SK-N-SH (cell line): ENCODE data around the gene CCDC192. TPM values are rescaled to one million over a fixed set of nuclear protein-coding genes. Genes with fewer than 3 reads are reported as not detected.

Experiments used
- CTCF ChIA-PET: fragments of 300-600, 350-600 bp; formaldehyde crosslinking; extraction: SDS; loops from one replicate; lab custom pipeline; 2021; lab: Yijun Ruan, JAX
- POLR2A ChIA-PET: fragments of 350-600 bp; sonication (Branson Sonifier 250); formaldehyde crosslinking; extraction: SDS; loops from one replicate; lab custom pipeline; 2020; ENCODE audit warnings: antibody characterized with exemption, inconsistent platforms; lab: Yijun Ruan, JAX
- DNase-seq: peaks from one replicate; pipeline ENCODE4 v3.0.0; 2012
- H2AFZ ChIP-seq: fragments of 200-600 bp; sonication (generic); 2 replicates; pipeline ENCODE4 v1.8.1; 2016; ENCODE audit warnings: antibody characterized with exemption, mild to moderate bottlenecking, low read depth
- H3F3A ChIP-seq: fragments of 200-600 bp; sonication (generic); replicated peaks from 2 replicates; pipeline ENCODE3; 2016; ENCODE audit warnings: antibody characterized with exemption, mild to moderate bottlenecking; ENCODE audit not compliant: insufficient read depth
- H3K27ac ChIP-seq, 2 experiments: fragments of 200-500 bp in 1 of 2; fragments of 200-600 bp in 1 of 2; sonication (Bioruptor generic) in 1 of 2; sonication (generic), shearing (Covaris generic) in 1 of 2; 2 replicates each; pipeline versions ENCODE4 v1.5.1 to v1.6.1; 2014 to 2016; ENCODE audit warnings: low read depth in 2 of 2, inconsistent platforms in 1 of 2, low read length in 1 of 2, mild to moderate bottlenecking in 1 of 2, mixed read lengths in 1 of 2
- H3K27me3 ChIP-seq: fragments of 200-600 bp; sonication (generic), shearing (Covaris generic); 2 replicates; pipeline ENCODE4 v1.6.1; 2016; ENCODE audit warnings: mixed run types; ENCODE audit not compliant: insufficient read depth
- H3K36me3 ChIP-seq, 2 experiments: fragments of 200-500 bp in 1 of 2; fragments of 200-600 bp in 1 of 2; sonication (Bioruptor generic) in 1 of 2; sonication (generic) in 1 of 2; replicated peaks in 1 of 2; 2 replicates each; pipeline versions ENCODE3 to v1.5.1; 2014 to 2016; ENCODE audit warnings: low read length in 1 of 2, mild to moderate bottlenecking in 1 of 2; ENCODE audit not compliant: insufficient read depth in 2 of 2, control insufficient read depth in 1 of 2
- H3K4me1 ChIP-seq, 2 experiments: fragments of 200-500 bp in 1 of 2; fragments of 200-600 bp in 1 of 2; sonication (Bioruptor generic) in 1 of 2; sonication (generic), shearing (Covaris generic) in 1 of 2; 2 replicates each; pipeline versions ENCODE4 v1.5.1 to v1.6.1; 2014 to 2016; ENCODE audit warnings: low read depth in 1 of 2, low read length in 1 of 2, mixed run types in 1 of 2; ENCODE audit not compliant: insufficient read depth in 2 of 2, control insufficient read depth in 1 of 2
- H3K4me2 ChIP-seq: fragments of 200-600 bp; sonication (generic), shearing (Covaris generic); 2 replicates; pipeline ENCODE4 v1.6.1; 2017; ENCODE audit warnings: mixed run types
- H3K4me3 ChIP-seq, 2 experiments: fragments of 200-500 bp in 1 of 2; fragments of 200-600 bp in 1 of 2; sonication (Bioruptor generic) in 1 of 2; sonication (generic), shearing (Covaris generic) in 1 of 2; 2 replicates each; pipeline versions ENCODE4 v1.5.1 to v1.8.1; 2014 to 2016; ENCODE audit warnings: low read depth in 2 of 2, inconsistent platforms in 1 of 2, low read length in 1 of 2, mild to moderate bottlenecking in 1 of 2, mixed read lengths in 1 of 2, moderate library complexity in 1 of 2
- H3K79me2 ChIP-seq: fragments of 200-600 bp; sonication (generic); 2 replicates; pipeline ENCODE4 v1.8.1; 2017; ENCODE audit warnings: mild to moderate bottlenecking; ENCODE audit not compliant: insufficient read depth
- H3K9ac ChIP-seq: fragments of 200-600 bp; sonication (generic); 2 replicates; pipeline ENCODE4 v1.6.1; 2017; ENCODE audit warnings: mixed run types
- H3K9me2 ChIP-seq: fragments of 200-600 bp; sonication (generic); 2 replicates; pipeline ENCODE4 v1.6.1; 2017; ENCODE audit warnings: mixed run types
- H3K9me3 ChIP-seq: fragments of 200-600 bp; sonication (generic); 2 replicates; pipeline ENCODE4 v1.6.1; 2017; ENCODE audit warnings: mixed run types, mild to moderate bottlenecking, moderate library complexity
- H4K20me1 ChIP-seq: fragments of 200-600 bp; sonication (generic); 2 replicates; pipeline ENCODE4 v1.6.1; 2017; ENCODE audit warnings: mild to moderate bottlenecking, mixed run types; ENCODE audit not compliant: insufficient read depth
- ELF1 ChIP-seq: IDR thresholded peaks from 2 replicates; pipeline ENCODE4 v1.4.0; 2012
- FOSL2 ChIP-seq: IDR thresholded peaks from 2 replicates; pipeline ENCODE4 v1.4.0; 2012; ENCODE audit warnings: low read depth, mild to moderate bottlenecking, moderate library complexity, borderline replicate concordance
- FOXJ3 ChIP-seq: sonication (generic); formaldehyde crosslinking; IDR thresholded peaks from 2 replicates; pipeline ENCODE4 v1.5.1; 2020; ENCODE audit warnings: mild to moderate bottlenecking, missing genetic modification reagents
- FOXM1 ChIP-seq: IDR thresholded peaks from 2 replicates; pipeline ENCODE4 v1.4.0; 2012; ENCODE audit warnings: low read depth, mild to moderate bottlenecking
- GATA2 ChIP-seq: sonication (generic); formaldehyde crosslinking; IDR thresholded peaks from 2 replicates; pipeline ENCODE4 v1.5.0; 2020; ENCODE audit warnings: mild to moderate bottlenecking, missing genetic modification reagents
- JUND ChIP-seq: IDR thresholded peaks from 2 replicates; pipeline ENCODE4 v1.4.0; 2012
- MEF2A ChIP-seq: IDR thresholded peaks from 2 replicates; pipeline ENCODE4 v1.4.0; 2012; ENCODE audit warnings: low read depth, borderline replicate concordance
- NFIC ChIP-seq: IDR thresholded peaks from 2 replicates; pipeline ENCODE4 v1.4.0; 2012; ENCODE audit warnings: borderline replicate concordance
- POLR2AphosphoS5 ChIP-seq: IDR thresholded peaks from 2 replicates; pipeline ENCODE4 v1.6.1; 2012; ENCODE audit warnings: low read depth, low read length
- RAD21 ChIP-seq: IDR thresholded peaks from 2 replicates; pipeline ENCODE4 v1.6.1; 2012; ENCODE audit warnings: mild to moderate bottlenecking, low read length
- RFX5 ChIP-seq: IDR thresholded peaks from 2 replicates; pipeline ENCODE4 v1.6.1; 2012; ENCODE audit warnings: mild to moderate bottlenecking, improper control_type of control experiment, low read length
- RXRA ChIP-seq: IDR thresholded peaks from 2 replicates; pipeline ENCODE4 v1.4.0; 2012; ENCODE audit warnings: low read depth, mild to moderate bottlenecking, borderline replicate concordance
- SIN3A ChIP-seq: IDR thresholded peaks from 2 replicates; pipeline ENCODE4 v1.6.1; 2012; ENCODE audit warnings: low read depth, mild to moderate bottlenecking, low read length, moderate library complexity, borderline replicate concordance
- TAF1 ChIP-seq: IDR thresholded peaks from 2 replicates; pipeline ENCODE4 v1.6.1; 2012; ENCODE audit warnings: low read depth, mild to moderate bottlenecking, low read length, moderate library complexity, borderline replicate concordance
- TCF12 ChIP-seq: IDR thresholded peaks from 2 replicates; pipeline ENCODE4 v1.4.0; 2012
- WGBS: methylation state at CpG from one replicate; pipeline ENCODE4 v1.1.6; 2017; ENCODE audit warnings: low lambda C conversion rate; 5-methylcytosine and 5-hydroxymethylcytosine counted together
- polyA plus RNA-seq, 3 experiments: library from polyadenylated mRNA; depleted of rRNA; stranded (reverse); fragments of >200 nt; gene quantifications; 2 replicates each; pipeline ENCODE4 v1.2.3, GENCODE V29; 2012
- TF ChIP-seq, protein P1 (sequence below): IDR thresholded peaks from 2 replicates; pipeline ENCODE4; 2012
- TF ChIP-seq, protein P2 (sequence below): fragments of 200-600 bp; sonication (generic); IDR thresholded peaks from 2 replicates; pipeline ENCODE4 v1.6.1; 2017; ENCODE audit warnings: antibody characterized with exemption, mild to moderate bottlenecking, moderate library complexity
- TF ChIP-seq, protein P3 (sequence below): fragments of 150-350 bp; IDR thresholded peaks from 2 replicates; pipeline ENCODE4 v1.6.1; 2017; ENCODE audit warnings: antibody characterized with exemption, low read length, low read depth, borderline replicate concordance
- TF ChIP-seq, protein P4 (sequence below): fragments of 150-350 bp; IDR thresholded peaks from 2 replicates; pipeline ENCODE4 v1.6.1; 2016; ENCODE audit warnings: mild to moderate bottlenecking, low read depth, low read length

CCDC192 gene
- polyA plus RNA-seq, 1 of the 3 experiments (the other 2 are of a cell fraction): not detected

DNA sequence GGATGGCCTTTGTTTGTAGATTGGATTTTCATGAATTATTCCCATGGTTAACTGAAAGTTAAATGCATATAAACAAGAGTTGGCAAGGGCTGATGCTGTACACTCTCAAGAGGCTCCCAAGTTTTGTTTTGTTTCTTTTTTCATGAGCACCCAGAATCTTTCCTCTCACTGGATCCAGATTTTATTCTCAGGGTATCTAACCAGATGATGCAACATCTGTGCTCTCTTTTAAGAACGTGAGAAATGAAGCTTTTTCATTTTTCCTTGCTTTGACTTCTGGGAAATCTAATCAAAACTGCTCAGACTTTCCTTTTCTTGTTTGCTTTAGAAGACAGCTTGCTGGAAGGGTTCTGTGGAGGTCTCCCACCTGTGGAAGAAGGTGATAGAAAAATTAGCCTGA, 237.7 kb downstream of the CCDC192 start:
- H3K9me2 ChIP-seq: no peaks in the 10 kb centered on the region
- no peak overlapping the region for H3K4me2 ChIP-seq
- TF ChIP-seq, protein P1, sequence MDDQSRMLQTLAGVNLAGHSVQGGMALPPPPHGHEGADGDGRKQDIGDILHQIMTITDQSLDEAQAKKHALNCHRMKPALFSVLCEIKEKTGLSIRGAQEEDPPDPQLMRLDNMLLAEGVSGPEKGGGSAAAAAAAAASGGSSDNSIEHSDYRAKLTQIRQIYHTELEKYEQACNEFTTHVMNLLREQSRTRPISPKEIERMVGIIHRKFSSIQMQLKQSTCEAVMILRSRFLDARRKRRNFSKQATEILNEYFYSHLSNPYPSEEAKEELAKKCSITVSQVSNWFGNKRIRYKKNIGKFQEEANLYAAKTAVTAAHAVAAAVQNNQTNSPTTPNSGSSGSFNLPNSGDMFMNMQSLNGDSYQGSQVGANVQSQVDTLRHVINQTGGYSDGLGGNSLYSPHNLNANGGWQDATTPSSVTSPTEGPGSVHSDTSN: no peak
- TF ChIP-seq GATA2 (CRISPR knock-in tag): no peak
- TF ChIP-seq JUND: no peak
- TF ChIP-seq ELF1: no peak
- no peak for TF ChIP-seq NFIC
- TF ChIP-seq POLR2AphosphoS5: no peak
- no peak for TF ChIP-seq FOXJ3 (CRISPR knock-in tag)
- no peak for TF ChIP-seq SIN3A
- TF ChIP-seq, protein P2, sequence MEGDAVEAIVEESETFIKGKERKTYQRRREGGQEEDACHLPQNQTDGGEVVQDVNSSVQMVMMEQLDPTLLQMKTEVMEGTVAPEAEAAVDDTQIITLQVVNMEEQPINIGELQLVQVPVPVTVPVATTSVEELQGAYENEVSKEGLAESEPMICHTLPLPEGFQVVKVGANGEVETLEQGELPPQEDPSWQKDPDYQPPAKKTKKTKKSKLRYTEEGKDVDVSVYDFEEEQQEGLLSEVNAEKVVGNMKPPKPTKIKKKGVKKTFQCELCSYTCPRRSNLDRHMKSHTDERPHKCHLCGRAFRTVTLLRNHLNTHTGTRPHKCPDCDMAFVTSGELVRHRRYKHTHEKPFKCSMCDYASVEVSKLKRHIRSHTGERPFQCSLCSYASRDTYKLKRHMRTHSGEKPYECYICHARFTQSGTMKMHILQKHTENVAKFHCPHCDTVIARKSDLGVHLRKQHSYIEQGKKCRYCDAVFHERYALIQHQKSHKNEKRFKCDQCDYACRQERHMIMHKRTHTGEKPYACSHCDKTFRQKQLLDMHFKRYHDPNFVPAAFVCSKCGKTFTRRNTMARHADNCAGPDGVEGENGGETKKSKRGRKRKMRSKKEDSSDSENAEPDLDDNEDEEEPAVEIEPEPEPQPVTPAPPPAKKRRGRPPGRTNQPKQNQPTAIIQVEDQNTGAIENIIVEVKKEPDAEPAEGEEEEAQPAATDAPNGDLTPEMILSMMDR: no peak
- no peak for TF ChIP-seq RFX5
- TF ChIP-seq RAD21: no peak
- TF ChIP-seq, protein P3, sequence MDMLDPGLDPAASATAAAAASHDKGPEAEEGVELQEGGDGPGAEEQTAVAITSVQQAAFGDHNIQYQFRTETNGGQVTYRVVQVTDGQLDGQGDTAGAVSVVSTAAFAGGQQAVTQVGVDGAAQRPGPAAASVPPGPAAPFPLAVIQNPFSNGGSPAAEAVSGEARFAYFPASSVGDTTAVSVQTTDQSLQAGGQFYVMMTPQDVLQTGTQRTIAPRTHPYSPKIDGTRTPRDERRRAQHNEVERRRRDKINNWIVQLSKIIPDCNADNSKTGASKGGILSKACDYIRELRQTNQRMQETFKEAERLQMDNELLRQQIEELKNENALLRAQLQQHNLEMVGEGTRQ: no peak
- no peak for TF ChIP-seq TCF12
- TF ChIP-seq RXRA: no peak
- TF ChIP-seq FOXM1: no peak
- TF ChIP-seq FOSL2: no peak
- no peak for TF ChIP-seq MEF2A
- TF ChIP-seq, protein P4, sequence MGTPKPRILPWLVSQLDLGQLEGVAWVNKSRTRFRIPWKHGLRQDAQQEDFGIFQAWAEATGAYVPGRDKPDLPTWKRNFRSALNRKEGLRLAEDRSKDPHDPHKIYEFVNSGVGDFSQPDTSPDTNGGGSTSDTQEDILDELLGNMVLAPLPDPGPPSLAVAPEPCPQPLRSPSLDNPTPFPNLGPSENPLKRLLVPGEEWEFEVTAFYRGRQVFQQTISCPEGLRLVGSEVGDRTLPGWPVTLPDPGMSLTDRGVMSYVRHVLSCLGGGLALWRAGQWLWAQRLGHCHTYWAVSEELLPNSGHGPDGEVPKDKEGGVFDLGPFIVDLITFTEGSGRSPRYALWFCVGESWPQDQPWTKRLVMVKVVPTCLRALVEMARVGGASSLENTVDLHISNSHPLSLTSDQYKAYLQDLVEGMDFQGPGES: no peak
- TF ChIP-seq TAF1: no peak
- no peak overlapping the region for H3K4me3 ChIP-seq
- no peak for DNase-seq
- H3K79me2 ChIP-seq: no peaks in the 10 kb centered on the region
- H3K36me3 ChIP-seq: no peaks in the 10 kb centered on the region
- ChIA-PET CTCF (interaction anchor here (1.4 kb wide), 1 partner anchor 18 kb away, joined by 4 read pairs; no protein-coding TSS in a partner anchor), POLR2A (no interaction called here)
- H4K20me1 ChIP-seq: no peaks in the 10 kb centered on the region
- H3F3A ChIP-seq: no peaks in the 10 kb centered on the region
- H3K27ac ChIP-seq: no peak overlapping the region
- H3K9me3 ChIP-seq: no peaks in the 10 kb centered on the region
- no peak overlapping the region for H2AFZ ChIP-seq
- H3K27me3 ChIP-seq: no peaks in the 10 kb centered on the region
- WGBS: 100% methylated on average over 1 of the region's 1 CpG
- H3K9ac ChIP-seq: no peak overlapping the region
- H3K4me1 ChIP-seq: peaks cover 0 to 14% of the 10 kb centered on the region in 2 experiments; a peak in 1 of 4 replicates
